Stimulated activated CD4-positive, alpha-beta T cell treated with anti-CD3 and anti-CD28 coated beads, Interleukin-15, amount 100 ng/mL, for 48 hours (primary cell): ENCODE data around the gene DIP2A.

Experiments used
- DNase-seq, 2 donors: peaks; one replicate each; pipeline ENCODE4 v3.0.0-alpha.2; 2020; ENCODE audit warnings: low read depth in 2 of 2

DIP2A gene, protein sequence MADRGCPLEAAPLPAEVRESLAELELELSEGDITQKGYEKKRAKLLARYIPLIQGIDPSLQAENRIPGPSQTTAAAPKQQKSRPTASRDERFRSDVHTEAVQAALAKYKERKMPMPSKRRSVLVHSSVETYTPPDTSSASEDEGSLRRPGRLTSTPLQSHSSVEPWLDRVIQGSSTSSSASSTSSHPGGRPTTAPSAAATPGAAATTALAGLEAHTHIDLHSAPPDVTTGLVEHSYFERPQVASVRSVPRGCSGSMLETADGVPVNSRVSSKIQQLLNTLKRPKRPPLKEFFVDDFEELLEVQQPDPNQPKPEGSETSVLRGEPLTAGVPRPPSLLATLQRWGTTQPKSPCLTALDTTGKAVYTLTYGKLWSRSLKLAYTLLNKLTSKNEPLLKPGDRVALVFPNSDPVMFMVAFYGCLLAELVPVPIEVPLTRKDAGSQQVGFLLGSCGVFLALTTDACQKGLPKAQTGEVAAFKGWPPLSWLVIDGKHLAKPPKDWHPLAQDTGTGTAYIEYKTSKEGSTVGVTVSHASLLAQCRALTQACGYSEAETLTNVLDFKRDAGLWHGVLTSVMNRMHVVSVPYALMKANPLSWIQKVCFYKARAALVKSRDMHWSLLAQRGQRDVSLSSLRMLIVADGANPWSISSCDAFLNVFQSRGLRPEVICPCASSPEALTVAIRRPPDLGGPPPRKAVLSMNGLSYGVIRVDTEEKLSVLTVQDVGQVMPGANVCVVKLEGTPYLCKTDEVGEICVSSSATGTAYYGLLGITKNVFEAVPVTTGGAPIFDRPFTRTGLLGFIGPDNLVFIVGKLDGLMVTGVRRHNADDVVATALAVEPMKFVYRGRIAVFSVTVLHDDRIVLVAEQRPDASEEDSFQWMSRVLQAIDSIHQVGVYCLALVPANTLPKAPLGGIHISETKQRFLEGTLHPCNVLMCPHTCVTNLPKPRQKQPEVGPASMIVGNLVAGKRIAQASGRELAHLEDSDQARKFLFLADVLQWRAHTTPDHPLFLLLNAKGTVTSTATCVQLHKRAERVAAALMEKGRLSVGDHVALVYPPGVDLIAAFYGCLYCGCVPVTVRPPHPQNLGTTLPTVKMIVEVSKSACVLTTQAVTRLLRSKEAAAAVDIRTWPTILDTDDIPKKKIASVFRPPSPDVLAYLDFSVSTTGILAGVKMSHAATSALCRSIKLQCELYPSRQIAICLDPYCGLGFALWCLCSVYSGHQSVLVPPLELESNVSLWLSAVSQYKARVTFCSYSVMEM (N-terminal part only)

DNA sequence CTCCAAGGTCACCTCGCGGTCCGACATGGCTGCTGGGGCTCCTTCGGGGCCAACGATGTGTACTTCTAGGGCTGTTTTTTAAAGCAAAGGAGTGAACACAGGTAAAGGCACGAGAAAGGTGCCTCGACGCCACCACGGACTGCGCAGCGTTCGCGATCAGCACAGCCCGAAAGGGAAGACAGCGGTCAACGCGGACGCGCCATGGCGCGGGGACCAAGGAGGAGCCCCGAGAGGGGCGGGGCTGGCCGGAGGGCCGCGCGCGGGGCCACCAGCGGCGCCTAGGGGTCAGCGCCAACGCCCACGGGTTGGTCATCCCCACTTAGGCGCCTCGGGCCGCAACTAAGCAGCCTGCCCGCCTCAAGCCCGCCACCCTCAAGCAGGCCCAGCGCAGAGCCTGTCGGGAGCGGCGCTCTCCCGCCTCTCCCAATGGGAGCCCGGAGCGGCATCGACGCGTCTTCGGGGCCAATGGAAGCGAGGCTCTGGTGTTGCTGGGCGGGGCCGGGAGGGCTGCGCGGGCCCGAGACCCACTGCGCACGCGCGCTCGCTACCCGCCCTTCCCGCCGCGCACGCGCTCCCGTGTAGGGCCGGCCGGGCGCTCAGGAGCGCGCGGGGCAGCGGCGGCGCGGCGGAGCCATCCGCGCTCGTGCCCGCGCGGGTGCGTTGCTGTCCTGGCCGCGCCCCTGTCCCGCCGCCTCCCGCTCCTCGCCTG is at the start of gene DIP2A:
DIP2A (plus strand) TSS at position 577 of the 709 bp plus-strand sequence. CDS start 241 bp downstream, outside the sequence.
- DNase-seq: peak; percentile 87 to 91

DNA sequence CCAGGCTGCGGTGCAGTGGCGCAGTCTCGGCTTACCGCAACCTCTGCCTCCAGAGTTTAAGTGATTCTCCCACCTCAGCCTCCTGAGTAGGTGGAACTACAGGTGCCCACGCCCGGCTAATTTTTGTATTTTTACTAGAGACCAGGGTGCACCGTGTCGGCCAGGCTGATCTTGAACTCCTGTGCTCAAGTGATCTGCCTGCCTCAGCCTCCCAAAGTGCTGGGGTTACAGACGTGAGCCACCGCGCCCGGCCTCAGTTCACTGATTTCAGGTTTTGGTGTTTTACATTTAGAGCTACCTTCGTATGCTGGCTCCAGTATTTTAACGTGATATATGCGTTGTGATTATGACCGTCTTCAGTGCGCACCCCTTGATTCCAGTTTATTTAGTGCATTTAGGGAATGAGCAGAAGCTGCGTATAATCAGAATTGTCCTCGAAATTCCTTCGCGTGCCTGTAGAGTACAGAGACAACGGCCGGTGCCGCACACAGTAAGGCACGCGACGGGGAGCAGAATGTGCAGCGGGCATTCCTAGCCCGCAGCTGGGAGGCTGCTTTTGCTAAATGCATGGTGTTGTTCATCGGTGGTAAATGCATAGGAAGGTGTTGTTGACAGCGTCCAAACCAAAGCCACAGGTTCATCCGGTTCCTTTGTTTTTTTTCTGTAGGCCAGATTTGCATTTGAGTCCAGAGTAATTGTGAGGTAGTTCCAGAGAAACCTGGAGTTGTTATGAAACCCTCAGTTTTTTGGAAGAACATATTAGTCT is 48.9 kb upstream of the DIP2A start:
- DNase-seq: no peak

DNA sequence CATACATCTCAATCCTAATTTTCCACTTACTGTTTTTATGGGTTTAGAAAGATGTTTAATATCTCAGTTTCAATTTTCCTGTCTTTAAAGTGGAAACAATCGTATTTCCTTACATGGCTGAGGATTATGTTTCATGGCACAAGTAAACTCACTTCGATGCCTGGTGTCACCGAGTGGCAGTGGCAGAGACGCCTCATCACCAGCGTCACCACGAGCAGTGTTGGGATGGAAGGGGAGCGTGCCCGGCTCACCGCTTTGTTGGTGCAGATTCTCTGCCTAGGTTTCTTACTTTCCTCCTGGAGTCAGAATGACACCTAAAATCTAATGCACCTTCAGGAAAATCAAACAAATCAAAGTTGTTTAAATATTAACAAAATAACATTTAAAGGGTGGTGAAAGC is 48.2 kb upstream of the DIP2A start:
- DNase-seq: no peak

DNA sequence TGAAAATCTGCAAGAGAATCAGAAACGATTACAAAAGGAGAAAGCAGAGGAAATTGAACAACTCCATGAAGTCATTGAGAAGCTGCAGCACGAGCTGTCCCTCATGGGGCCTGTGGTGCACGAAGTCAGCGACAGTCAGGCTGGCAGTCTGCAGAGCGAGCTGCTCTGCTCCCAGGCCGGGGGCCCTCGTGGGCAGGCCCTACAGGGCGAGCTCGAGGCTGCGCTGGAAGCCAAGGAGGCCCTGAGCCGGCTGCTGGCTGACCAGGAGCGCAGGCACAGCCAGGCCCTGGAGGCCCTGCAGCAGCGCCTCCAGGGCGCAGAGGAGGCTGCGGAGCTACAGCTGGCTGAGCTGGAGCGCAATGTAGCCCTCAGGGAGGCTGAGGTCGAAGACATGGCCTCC is 47.5 kb upstream of the DIP2A start:
- DNase-seq: no peak

DNA sequence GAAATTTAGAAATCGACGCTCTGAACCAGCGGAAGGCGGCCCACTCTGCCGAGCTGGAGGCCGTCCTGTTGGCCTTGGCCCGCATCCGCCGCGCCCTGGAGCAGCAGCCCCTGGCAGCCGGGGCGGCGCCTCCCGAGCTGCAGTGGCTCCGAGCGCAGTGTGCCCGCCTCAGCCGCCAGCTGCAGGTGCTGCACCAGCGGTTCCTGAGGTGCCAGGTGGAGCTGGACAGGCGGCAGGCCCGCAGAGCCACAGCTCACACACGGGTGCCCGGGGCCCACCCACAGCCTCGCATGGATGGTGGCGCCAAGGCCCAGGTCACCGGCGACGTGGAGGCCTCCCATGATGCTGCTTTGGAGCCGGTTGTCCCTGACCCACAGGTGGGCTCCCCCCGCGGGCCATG is 47.0 kb upstream of the DIP2A start:
- no peak for DNase-seq

DNA sequence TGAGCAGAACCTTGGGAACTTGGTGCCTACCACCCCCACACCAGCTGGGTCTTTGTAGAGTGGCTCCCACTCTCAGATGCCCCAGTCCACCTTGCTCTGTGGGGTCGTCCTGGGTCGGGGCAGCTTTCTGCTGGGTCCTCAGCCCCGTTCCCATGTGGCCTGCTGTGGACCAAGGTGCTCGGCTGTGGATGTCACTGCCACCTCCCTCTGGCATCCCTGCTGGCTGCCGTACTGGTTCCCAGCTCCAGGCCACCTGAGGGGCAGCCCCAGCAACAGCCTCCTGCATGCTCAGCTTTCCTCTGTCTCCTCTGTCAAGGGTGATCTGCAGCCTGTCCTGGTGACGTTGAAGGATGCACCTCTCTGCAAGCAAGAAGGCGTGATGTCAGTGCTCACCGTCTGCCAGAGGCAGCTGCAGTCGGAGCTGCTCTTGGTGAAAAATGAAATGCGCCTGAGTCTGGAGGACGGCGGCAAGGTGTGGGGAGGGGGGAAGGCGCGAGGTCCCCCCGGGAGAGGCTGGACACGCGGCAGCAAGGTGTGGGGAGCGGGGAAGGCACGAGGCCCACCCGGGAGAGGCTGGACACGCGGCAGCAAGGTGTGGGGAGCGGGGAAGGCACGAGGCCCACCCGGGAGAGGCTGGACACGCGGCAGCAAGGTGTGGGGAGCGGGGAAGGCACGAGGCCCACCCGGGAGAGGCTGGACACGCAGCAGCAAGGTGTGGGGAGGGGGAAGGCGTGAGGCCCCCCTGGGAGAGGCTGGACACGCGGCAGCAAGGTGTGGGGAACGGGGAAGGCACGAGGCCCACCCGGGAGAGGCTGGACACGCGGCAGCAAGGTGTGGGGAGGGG is 45.9 kb upstream of the DIP2A start:
- DNase-seq: no peak

DNA sequence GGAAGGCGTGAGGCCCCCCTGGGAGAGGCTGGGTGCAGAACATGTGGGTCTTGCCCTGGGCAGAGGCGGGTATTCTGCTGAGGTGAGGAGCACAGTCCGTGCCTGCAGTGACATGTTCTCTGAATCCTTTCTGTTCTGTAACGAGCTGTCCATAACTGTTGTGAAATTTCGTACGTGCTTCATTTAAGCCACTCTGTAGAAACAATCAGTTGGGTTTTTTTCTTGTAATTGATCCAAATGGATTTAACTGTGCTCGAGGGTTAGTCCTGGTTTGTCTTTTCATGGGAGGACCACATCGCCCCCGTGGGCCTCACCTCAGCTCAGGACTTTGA is 45.4 kb upstream of the DIP2A start:
- DNase-seq: no peak

DNA sequence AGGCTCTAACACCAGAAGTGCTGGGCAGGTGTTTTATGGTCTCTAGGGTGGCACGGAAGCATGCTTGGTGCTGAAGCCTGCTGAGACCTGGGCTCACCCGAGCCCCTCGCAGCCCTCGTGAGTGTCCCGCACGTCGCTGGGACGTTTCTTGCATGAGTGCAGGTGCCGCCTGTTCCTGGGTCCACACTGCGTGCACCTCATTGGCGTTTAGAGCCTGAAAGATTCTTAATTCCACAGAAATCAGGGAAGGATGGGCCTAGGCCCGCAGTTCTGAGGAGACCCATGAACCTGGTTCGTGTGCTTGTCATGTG is 43.8 kb upstream of the DIP2A start:
- DNase-seq: no peak

DNA sequence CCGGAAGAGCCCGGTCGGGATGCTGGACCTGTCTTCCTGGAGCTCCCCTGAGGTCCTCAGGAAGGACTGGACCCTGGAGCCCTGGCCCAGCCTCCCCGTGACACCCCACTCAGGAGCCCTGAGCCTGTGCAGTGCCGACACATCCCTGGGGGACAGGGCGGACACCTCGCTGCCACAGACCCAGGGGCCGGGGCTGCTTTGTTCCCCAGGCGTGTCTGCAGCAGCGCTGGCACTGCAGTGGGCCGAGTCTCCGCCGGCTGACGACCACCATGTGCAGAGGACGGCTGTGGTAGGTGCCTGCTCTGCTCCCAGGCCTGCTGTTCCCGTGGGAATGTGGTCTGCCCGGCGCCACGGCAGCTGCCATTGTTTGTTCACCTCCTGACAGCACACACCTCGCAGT is 42.1 kb upstream of the DIP2A start:
- DNase-seq: no peak

DNA sequence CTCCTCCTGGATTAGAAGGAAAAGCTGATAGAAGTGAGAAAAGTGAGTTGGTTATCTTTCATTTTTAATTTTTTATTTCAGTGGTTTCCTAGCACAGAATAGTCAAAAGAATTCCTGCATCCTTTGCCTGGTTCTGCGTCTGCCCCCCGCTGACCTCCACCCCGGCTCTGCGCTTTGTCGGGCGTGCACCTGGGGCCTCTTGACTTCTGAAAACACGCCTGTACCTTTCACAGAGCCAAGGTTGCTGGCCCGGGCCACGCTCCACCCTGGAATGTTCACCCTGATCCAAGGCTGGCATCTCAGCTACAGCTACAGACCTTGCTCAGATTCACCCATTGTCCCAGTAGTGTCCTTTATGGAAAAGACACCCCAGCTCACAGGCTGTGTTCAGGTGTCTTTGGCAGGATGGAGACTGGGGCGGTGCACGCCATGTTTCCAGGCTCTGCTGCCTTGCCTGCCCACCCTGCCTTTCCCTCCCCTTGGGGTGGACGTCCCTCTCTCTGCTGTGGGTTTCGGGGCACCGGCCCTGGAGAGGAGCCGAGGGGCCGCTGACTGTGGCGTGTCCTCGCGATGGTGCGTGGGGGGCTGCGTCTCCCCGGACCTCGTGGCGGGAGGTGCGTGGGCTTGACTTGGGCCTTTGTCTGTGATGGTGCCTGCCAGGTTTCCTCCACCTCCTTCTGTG is 40.3 kb upstream of the DIP2A start:
- DNase-seq: no peak

DNA sequence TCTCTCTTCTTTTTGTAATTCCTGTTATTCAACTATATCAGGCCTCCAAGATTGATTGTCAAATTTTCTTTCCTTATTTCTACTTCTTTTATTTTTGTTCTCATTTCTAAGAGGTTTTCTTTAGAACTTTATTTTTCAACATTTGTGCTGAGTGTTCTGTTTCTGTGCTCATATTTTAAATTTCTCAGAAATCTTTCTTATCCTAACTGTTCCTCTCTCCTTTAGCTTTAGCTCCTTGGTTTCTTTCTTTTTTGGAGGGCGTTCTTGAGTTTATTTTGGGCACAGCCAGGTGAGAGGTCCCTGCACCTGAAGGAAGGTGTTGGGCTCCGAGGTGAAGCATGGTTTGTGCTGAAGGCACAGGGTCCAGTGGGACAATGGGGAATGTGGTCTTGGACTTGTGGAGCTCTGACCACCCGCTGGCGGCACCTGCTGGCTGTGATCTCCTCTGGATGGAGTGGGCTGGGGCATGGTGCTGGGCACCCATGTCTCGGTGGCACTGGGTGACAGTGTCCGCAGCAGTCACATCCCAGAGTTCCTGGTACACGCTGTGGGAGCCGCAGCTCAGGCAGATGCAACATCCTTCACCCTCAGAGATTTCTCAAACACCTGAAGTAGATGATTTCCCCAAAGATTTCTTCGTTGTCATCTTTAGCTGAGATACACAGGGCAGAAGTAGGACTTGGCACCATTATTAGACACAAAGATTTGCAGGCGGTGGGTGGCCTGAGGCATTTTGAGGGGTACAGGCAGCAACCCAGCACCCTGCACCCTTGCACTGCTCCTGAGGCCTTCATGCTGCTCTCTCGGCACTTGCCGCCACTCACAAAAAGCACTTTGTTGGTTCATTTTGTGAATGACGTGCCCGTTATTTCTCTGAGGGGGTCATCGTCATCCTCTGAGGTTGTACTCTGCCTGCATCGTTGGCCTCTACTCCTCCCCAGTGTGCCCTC is 38.2 kb upstream of the DIP2A start:
- no peak for DNase-seq

DNA sequence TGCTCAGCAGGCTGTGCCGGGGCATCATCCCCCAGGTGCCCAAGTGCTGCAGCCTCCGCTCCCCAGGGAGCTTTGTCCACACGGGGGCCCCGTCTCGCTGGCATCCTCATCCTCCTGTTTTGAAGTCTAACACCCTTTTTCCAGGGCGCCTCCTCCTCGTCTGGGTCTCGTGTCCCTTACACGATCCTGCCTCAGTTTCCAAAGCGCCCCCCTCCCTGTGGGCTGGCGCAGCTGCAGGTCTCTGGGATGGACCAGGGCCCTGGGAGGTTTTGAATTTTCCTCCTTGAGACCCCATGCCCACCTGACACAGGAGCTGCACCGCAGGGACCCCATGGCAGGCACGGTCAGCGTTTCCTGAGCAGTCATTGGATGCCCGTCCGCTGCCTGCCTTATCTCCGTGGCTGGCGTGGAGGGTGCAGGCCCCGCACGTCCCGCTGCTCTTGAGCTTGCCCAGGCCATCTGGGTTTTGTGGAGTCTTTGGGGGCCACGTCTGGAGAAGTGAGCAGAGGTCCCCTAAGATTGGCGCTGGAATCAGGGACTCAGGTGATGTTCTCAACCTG is 37.4 kb upstream of the DIP2A start:
- no peak for DNase-seq

DNA sequence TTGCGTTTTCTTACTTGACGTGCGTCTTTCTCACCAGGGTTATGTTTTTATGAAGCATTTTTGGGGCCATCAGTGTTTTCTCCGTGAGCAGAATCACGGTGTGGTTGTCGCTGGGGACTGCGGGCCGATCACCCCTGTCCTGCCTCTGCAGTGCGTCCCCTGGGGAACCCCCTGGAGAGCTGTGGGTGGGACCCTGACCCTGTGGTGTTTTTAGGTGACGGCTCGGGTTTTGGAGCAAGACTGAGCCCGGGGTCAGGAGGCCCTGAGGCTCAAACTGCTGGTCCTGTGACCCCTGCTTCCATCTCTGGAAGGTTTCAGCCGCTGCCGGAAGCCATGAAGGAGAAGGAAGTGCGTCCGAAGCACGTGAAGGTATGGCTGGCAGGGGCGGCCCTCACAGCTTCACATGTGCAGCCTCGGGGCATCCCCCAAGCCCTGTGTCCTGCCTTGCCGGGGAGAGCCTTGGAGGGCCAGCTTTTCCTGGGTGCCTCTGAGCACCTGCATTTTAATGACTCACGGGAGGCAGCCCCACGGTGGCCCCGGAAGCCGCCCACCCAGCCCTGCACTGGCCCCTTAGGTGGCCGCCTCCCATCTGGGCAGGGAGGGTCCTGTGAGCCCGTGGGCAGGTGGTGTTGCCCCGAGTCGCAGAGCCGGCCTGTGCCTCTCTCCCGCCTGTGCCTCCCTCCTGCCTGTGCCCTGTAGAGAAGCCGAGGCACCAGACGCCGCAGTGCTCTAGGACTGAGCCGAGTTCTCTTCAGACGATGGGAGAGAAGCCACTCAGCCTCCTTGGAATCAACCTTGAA is 36.7 kb upstream of the DIP2A start:
- DNase-seq: no peak

DNA sequence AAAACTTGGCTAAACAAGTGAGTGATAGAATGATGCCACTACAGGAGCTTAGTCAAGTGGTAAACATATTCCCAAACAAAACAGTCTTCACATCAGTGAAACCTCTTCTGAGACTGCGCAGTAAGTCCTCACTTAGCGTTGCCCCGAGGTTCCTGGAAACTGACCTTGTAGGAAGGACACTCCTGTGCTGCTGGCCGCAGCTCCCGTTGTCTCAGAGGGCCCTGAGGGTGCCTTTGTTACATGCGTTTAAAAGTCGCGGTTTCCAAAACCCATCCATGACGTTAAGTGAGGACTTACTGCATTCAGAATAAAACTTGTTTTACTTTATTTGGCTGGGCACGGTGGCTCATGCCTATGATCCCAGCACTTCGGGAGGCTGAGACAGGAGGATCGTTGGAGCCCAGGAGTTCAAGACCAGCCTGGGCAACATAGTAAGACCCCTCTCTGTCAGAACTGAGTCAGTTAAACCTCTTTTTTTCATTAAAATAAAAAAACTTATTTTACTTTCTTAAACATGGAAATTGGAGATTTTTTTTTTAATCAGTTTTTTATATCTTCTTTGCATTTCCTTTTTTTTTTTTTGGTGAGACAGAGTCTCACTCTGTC is 36.0 kb upstream of the DIP2A start:
- DNase-seq: no peak

DNA sequence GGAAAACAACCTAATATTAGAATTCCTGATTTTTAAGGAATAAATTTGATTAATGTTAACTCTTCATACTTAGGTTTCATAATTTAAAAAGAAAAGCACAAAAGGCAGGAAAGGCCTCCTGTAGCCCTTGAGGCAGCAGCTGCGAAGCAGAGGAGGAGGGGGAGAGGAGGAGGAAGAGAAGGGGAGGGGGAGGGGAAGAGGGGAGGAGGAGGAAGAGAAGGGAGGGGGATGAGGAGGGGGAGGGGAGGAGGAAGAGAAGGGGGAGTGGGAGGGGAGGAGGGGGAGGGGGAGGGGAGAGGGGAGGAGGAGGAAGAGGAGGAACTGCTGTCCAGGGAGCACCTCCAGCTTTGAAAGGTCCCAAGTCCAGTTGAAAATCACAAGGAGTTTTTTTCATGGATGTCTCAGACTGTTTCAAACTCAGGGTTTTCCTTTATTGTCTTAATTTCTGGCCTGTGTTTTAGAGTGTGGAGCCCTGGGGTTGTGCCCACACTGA is 35.1 kb upstream of the DIP2A start:
- no peak for DNase-seq

DNA sequence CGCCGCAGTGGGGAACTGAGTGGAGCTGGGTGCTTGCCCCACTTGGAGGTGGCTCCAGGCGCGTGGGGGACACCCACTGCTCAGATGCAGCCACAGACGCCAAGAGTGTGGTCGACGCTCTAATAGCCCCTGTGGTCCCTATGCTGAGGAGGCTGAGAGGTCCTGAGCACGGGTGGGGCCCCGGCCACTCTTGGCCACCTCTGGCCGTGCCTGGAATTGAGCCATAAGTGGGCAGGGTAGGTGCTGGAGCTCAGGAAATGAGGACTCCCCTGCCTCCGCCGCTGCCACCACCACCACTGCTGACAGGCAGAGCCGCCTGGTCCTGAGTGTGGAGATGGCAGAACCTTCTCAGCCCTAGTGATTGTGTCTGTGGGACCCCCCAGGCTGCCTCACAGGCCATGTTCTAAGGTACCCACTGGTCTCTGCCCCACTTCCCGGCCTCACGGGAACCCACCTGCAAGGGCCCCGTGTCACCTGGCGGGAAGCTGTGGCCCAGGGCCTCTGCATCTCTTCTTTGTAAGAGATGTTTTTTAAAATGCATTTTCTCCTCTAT is 34.6 kb upstream of the DIP2A start:
- DNase-seq: no peak
